Activated T-cell treated with anti-CD3 and anti-CD28 coated beads for 48 hours (primary cell): ENCODE measurements around the gene LIFR.
A peak's percentile ranks its signal among the peaks of the same experiment; 100 is the strongest.
"Not testable (repeated sequence)": the region's sequence is repeated elsewhere in the genome, so short reads cannot be mapped to it uniquely, and the experiment has no call there.

ENCODE experiments used
- DNase-seq: peaks from one replicate; pipeline ENCODE4 v3.0.0-alpha.2; 2020; ENCODE audit warnings: low read depth

Gene LIFR, protein sequence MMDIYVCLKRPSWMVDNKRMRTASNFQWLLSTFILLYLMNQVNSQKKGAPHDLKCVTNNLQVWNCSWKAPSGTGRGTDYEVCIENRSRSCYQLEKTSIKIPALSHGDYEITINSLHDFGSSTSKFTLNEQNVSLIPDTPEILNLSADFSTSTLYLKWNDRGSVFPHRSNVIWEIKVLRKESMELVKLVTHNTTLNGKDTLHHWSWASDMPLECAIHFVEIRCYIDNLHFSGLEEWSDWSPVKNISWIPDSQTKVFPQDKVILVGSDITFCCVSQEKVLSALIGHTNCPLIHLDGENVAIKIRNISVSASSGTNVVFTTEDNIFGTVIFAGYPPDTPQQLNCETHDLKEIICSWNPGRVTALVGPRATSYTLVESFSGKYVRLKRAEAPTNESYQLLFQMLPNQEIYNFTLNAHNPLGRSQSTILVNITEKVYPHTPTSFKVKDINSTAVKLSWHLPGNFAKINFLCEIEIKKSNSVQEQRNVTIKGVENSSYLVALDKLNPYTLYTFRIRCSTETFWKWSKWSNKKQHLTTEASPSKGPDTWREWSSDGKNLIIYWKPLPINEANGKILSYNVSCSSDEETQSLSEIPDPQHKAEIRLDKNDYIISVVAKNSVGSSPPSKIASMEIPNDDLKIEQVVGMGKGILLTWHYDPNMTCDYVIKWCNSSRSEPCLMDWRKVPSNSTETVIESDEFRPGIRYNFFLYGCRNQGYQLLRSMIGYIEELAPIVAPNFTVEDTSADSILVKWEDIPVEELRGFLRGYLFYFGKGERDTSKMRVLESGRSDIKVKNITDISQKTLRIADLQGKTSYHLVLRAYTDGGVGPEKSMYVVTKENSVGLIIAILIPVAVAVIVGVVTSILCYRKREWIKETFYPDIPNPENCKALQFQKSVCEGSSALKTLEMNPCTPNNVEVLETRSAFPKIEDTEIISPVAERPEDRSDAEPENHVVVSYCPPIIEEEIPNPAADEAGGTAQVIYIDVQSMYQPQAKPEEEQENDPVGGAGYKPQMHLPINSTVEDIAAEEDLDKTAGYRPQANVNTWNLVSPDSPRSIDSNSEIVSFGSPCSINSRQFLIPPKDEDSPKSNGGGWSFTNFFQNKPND

DNA sequence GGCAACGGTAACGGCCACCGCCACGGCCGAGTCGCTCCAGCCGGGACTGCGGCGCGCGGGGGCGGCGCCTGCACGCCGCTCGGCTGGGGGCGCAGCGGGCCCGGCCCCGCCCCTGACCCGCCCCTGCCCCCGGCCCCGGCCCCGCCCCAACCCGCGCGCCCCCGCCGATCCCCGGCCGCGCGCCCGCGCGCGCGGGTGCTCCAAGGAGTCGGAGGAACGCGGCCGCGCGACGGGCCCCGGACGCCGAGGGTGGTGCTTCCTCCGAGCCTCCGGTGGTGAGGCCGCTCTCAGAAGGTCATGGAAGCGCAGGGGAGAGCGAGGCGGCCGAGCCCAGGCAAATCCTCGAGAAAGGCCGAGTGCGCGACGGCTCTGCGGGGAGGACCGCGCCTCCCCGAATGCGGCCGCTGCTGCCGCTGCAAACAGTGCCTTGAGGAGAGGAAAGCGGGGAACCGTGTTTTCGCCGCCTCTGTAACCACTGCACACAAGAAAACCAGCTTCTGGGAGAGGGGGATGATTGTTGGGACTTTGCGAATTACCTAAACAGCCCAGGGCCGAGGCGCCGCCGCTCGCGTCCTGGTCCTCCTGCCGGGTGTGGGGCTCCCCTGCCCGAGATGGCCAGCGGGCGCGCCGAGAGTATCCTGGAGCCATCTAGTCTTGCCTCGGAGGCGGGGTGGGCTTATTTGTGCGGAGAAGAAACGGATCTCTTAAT lies at the start of gene LIFR:
LIFR (minus strand) TSS at position 48 of the 709 bp plus-strand sequence. CDS start 25,999 bp downstream, outside the sequence.
- DNase-seq: peak; percentile 60

DNA sequence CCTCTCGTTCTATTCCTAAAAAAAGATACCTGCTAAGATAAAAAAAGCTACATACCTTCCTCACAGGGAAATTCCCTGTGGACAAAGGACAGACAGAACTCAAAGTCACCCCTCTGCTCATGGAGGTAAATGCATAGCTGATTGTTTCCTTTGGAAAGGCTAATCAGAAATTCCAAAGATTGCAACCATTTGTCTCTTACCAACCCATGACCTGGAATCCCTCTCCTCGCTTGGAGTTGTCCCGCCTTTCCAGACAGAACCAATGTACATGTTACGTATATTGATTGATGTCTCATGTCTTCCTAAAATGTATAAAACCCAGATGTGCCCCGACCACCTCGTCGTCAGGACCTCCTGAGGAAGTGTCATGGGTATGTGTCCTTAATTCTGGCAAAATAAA lies 49.2 kb upstream of the LIFR start:
- DNase-seq: no peak

DNA sequence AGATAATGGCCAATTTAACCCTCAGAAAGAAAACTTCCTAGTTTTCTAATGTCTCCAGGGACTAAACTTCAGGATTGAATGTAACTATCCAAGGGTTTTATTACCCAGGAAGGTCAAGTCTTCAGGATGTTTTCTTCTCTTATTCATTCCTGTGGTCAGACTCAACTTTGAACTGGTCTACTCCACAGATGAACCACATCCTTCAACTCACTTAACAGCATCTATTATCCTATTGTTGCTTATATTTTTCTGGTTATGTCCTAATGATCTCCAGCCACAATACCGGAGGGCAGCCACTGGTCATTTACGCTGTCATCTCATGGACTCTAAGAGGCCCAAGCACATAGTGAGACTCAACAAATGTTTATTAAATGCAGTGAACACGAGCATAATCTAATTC lies 47.2 kb upstream of the LIFR start:
- no peak for DNase-seq

DNA sequence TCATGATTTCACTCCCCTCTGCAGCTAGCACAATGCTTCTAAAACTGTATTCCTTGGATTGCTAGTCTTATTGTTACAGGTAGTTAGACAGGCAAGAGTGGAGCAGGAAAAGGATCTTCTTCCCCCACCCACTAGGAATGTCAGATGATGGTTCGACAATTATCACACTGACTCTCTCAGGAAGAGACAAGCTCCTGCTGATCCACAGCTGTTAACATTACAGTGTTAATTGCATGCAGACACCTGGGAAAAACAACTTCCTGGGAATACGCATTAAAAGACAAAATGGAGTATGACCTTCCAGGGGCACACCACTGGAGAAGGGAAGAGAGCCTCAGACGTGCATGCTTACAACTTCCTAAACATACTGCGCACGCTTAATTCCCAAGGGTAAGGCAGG lies 46.2 kb upstream of the LIFR start:
- no peak for DNase-seq

- DNase-seq: no peak
These were observed 45.4 kb upstream of the LIFR start for GRCh38 chr5:38601863-38602298.

- DNase-seq: no peak
These were observed 44.9 kb upstream of the LIFR start for GRCh38 chr5:38601133-38601862.

GRCh38 chr5:38600329-38601045 lies 44.0 kb upstream of the LIFR start:
- DNase-seq: no peak

GRCh38 chr5:38599751-38600150 lies 43.3 kb upstream of the LIFR start:
- DNase-seq: not testable (repeated sequence)

- DNase-seq: no peak
These were observed 42.7 kb upstream of the LIFR start for GRCh38 chr5:38598994-38599617.

DNA sequence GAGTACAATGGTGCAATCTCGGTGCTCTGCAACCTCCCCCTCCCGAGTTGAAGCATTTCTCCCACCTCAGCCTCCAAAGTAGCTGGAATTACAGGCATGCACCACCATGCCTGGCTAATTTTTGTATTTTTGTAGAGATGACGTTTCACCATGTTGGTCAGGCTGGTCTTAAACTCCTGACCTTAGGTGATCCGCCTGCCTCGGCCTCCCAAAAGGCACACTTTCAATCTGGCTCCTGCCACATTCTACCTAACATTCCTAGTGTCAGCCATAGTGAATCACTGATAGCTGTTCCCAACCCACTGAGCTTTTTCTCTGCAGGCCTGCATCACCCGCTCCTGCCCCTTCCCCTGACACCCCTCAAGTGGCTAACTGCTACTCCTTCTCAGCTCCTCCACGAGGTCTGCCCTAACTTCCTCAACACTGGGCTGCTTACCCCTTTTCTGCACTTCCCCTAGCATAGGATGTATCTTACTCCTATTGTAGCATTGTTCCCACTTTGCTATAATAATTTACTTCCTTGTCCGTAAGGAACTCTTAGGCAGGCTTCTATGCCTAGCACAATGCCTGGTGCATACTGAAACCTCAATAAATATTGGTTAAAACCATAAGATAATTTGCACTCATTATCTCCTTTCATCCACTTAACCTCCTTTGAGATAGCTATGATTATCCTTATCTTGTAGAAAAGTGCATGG lies 42.0 kb upstream of the LIFR start:
- DNase-seq: no peak

DNA sequence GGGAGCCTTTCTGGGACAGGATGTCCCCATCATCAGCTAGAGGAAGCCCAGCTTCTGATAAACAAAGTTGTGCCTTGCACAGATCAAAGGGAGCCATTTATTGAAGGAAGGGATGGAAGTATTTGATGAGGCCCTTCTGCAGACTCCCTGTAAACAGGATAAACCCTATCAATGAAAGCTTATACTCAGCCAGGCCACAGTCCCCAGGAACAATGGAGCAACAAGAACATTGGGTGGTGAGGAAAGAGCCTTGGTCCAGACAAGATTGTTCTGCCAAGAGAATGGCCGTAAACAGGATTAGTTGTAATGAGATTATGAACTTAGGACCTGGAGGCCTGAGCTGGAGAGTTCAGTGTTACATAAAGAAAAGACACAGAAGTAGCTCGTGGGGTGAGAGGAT lies 40.5 kb upstream of the LIFR start:
- DNase-seq: no peak

- DNase-seq: no peak
These were observed 38.8 kb upstream of the LIFR start for GRCh38 chr5:38595132-38595745.

GRCh38 chr5:38593959-38594358 lies 37.5 kb upstream of the LIFR start:
- no peak for DNase-seq

- DNase-seq: no peak
These were observed 35.0 kb upstream of the LIFR start for GRCh38 chr5:38591523-38591849.

DNA sequence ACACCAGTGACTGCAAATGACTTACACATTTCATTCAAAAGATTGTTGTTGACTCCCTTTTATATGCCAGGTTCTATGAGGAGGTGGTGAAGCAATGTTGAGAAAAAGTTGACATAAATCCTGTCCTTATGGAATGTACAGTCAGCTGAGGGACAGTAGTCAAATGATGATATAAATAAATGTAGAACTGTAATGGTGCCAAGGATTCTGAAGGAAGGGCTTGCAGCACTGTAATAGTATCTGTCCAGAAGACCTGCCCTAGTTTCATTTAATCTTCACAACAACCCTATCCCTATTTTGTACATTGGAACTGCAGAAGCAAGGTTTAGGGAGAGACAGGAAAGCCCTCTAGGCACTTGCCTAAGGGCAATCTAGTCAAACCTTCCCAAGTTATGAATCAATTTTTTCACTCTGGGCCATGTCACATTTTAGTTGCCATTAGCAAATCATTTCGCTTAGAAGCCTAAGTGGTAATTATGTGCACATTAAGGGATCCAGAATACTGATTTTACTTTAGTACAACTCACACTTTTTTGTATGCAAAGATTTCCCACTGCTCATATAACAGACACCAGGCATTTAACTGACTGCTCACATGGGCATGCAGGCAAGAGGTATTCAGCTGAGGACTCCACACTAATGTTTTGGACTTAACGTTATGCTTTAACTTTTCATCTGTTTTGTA lies 34.5 kb upstream of the LIFR start:
- DNase-seq: no peak

- DNase-seq: no peak
These were observed 33.2 kb upstream of the LIFR start for GRCh38 chr5:38589629-38590028.

- no peak for DNase-seq
These were observed 29.4 kb upstream of the LIFR start for GRCh38 chr5:38585816-38586215.

GRCh38 chr5:38583500-38583899 lies 27.1 kb upstream of the LIFR start:
- no peak for DNase-seq

GRCh38 chr5:38582975-38583319 lies 26.5 kb upstream of the LIFR start:
- DNase-seq: no peak
